Activated CD4-positive, alpha-beta T cell treated with anti-CD3 and anti-CD28 coated beads for 36 hours (primary cell): Measurements from ENCODE around the gene PDXDC1. TPM values are rescaled to one million over a fixed set of nuclear protein-coding genes. Genes with fewer than 3 reads are reported as not detected.
A peak's percentile ranks its signal among the peaks of the same experiment; 100 is the strongest.
"Not testable (repeated sequence)": the region's sequence is repeated elsewhere in the genome, so short reads cannot be mapped to it uniquely, and the experiment has no call there.

ENCODE experiments used
- ATAC-seq: fragments of 200-7000 bp; cut with Tn5 transposase; one replicate; pipeline ENCODE4 v1.10.0; 2021; ENCODE audit warnings: mild to moderate bottlenecking, moderate library complexity
- CTCF ChIA-PET: fragments of 350-600 bp; sonication (Branson Sonifier 250); formaldehyde crosslinking; loops from one replicate; lab custom pipeline; 2021; ENCODE audit warnings: antibody characterized with exemption; lab: Charles Lee
- POLR2A ChIA-PET: fragments of 350-600 bp; sonication (Branson Sonifier 250); formaldehyde crosslinking; loops from one replicate; lab custom pipeline; 2021; ENCODE audit warnings: antibody characterized with exemption, inconsistent platforms; lab: Charles Lee
- DNase-seq: peaks from one replicate; pipeline ENCODE4 v3.0.0-alpha.2; 2020
- H3K27ac Mint-ChIP-seq: one replicate; pipeline ENCODE4 v1.8.0; 2021; ENCODE audit warnings: mixed read lengths
- H3K27me3 Mint-ChIP-seq: one replicate; pipeline ENCODE4 v1.8.0; 2021; ENCODE audit warnings: mixed read lengths
- H3K36me3 Mint-ChIP-seq: one replicate; pipeline ENCODE4 v1.8.0; 2021; ENCODE audit warnings: low read depth, mixed read lengths
- H3K4me1 Mint-ChIP-seq: one replicate; pipeline ENCODE4 v1.8.0; 2021; ENCODE audit warnings: mixed read lengths
- H3K4me3 Mint-ChIP-seq: one replicate; pipeline ENCODE4 v1.8.0; 2021; ENCODE audit warnings: mild to moderate bottlenecking, moderate library complexity, mixed read lengths
- H3K9me3 Mint-ChIP-seq: one replicate; pipeline ENCODE4 v1.8.0; 2021; ENCODE audit warnings: low read depth, mixed read lengths
- intact Hi-C, 2 experiments: fragments of 100-400 bp; cut with DNase I in 1 of 2; cut with micrococcal nuclease in 1 of 2; formaldehyde crosslinking; loops; one replicate each; pipeline versions ENCODE4 v1.14.2 to v1.15.1; 2022 to 2024; cut with DNase I, micrococcal nuclease
- total RNA-seq, 2 experiments: library from RNA; stranded (reverse); gene quantifications; one replicate each; pipeline ENCODE4 v1.2.3, GENCODE V29; 2021

The PDXDC1 gene
- total RNA-seq, 2 experiments from 2014 or later = 50.6 to 53.9 TPM

- CTCF ChIA-PET, POLR2A ChIA-PET: not testable (repeated sequence)
Observed at GRCh38 chr16:15157644-15158043, 182.8 kb downstream of the PDXDC1 start.

GRCh38 chr16:15159671-15160070, 184.8 kb downstream of the PDXDC1 start:
- intact Hi-C loops = loop anchor here in 1 of 2 experiments (10.0 kb wide), 1 partner anchor 105 kb away; the partner anchor contains the start of gene NTAN1
- ATAC-seq, H3K4me1 Mint-ChIP-seq, H3K27me3 Mint-ChIP-seq, H3K9me3 Mint-ChIP-seq, H3K4me3 Mint-ChIP-seq, DNase-seq, POLR2A ChIA-PET, H3K36me3 Mint-ChIP-seq, H3K27ac Mint-ChIP-seq, CTCF ChIA-PET: not testable (repeated sequence)

More at GRCh38 chr16:15157644-15158043, 182.8 kb downstream of the PDXDC1 start:
- H3K4me1 Mint-ChIP-seq, ATAC-seq, H3K27me3 Mint-ChIP-seq, H3K4me3 Mint-ChIP-seq, DNase-seq, H3K9me3 Mint-ChIP-seq, H3K36me3 Mint-ChIP-seq, H3K27ac Mint-ChIP-seq: not testable (repeated sequence)
- intact Hi-C loops = loop anchor here in 1 of 2 experiments (10.0 kb wide), 1 partner anchor 103 kb away; the partner anchor contains the start of gene NTAN1

GRCh38 chr16:15160571-15160970, 185.7 kb downstream of the PDXDC1 start:
- CTCF ChIA-PET, H3K27ac Mint-ChIP-seq, H3K4me1 Mint-ChIP-seq, intact Hi-C loops, DNase-seq, H3K36me3 Mint-ChIP-seq, H3K9me3 Mint-ChIP-seq, POLR2A ChIA-PET, H3K4me3 Mint-ChIP-seq, ATAC-seq, H3K27me3 Mint-ChIP-seq: not testable (repeated sequence)

- POLR2A ChIA-PET, H3K4me1 Mint-ChIP-seq, H3K36me3 Mint-ChIP-seq, CTCF ChIA-PET, H3K9me3 Mint-ChIP-seq, ATAC-seq, H3K27ac Mint-ChIP-seq, intact Hi-C loops, H3K4me3 Mint-ChIP-seq, H3K27me3 Mint-ChIP-seq, DNase-seq: not testable (repeated sequence)
Observed at GRCh38 chr16:15163055-15163454, 188.2 kb downstream of the PDXDC1 start.

- H3K36me3 Mint-ChIP-seq, CTCF ChIA-PET, intact Hi-C loops, H3K4me3 Mint-ChIP-seq, H3K9me3 Mint-ChIP-seq, POLR2A ChIA-PET, DNase-seq, H3K4me1 Mint-ChIP-seq, H3K27ac Mint-ChIP-seq, ATAC-seq: not testable (repeated sequence)
- H3K27me3 Mint-ChIP-seq = peaks cover 10% of the 10 kb centered on the region
Observed at GRCh38 chr16:15166177-15166576, 191.4 kb downstream of the PDXDC1 start.

- H3K9me3 Mint-ChIP-seq, intact Hi-C loops, H3K4me3 Mint-ChIP-seq, CTCF ChIA-PET, H3K36me3 Mint-ChIP-seq, ATAC-seq, POLR2A ChIA-PET, H3K27me3 Mint-ChIP-seq, H3K27ac Mint-ChIP-seq, DNase-seq, H3K4me1 Mint-ChIP-seq: not testable (repeated sequence)
Observed at GRCh38 chr16:15168303-15168702, 193.5 kb downstream of the PDXDC1 start.

- ATAC-seq, POLR2A ChIA-PET, DNase-seq, H3K4me1 Mint-ChIP-seq, CTCF ChIA-PET, H3K27ac Mint-ChIP-seq, H3K4me3 Mint-ChIP-seq, H3K9me3 Mint-ChIP-seq, H3K27me3 Mint-ChIP-seq, intact Hi-C loops, H3K36me3 Mint-ChIP-seq: not testable (repeated sequence)
Observed at GRCh38 chr16:15168953-15169652, 194.3 kb downstream of the PDXDC1 start.

GRCh38 chr16:15179909-15180308, 205.1 kb downstream of the PDXDC1 start:
- CTCF ChIA-PET, H3K36me3 Mint-ChIP-seq, intact Hi-C loops, H3K27ac Mint-ChIP-seq, ATAC-seq, POLR2A ChIA-PET, H3K9me3 Mint-ChIP-seq, H3K4me3 Mint-ChIP-seq, H3K27me3 Mint-ChIP-seq, DNase-seq, H3K4me1 Mint-ChIP-seq: not testable (repeated sequence)

- H3K27ac Mint-ChIP-seq, H3K36me3 Mint-ChIP-seq, CTCF ChIA-PET, H3K4me1 Mint-ChIP-seq, H3K4me3 Mint-ChIP-seq, DNase-seq, intact Hi-C loops, H3K9me3 Mint-ChIP-seq, H3K27me3 Mint-ChIP-seq, POLR2A ChIA-PET: not testable (repeated sequence)
- peak; percentile 91 for ATAC-seq
Observed at GRCh38 chr16:15180946-15181345, 206.1 kb downstream of the PDXDC1 start.

GRCh38 chr16:15184000-15184399, 209.2 kb downstream of the PDXDC1 start:
- H3K9me3 Mint-ChIP-seq, H3K36me3 Mint-ChIP-seq, H3K4me3 Mint-ChIP-seq, DNase-seq, CTCF ChIA-PET, intact Hi-C loops, H3K27me3 Mint-ChIP-seq, POLR2A ChIA-PET, ATAC-seq, H3K4me1 Mint-ChIP-seq, H3K27ac Mint-ChIP-seq: not testable (repeated sequence)
